ENCODE measurements around the gene CELF5. TPM values are rescaled to one million over a fixed set of nuclear protein-coding genes. Genes with fewer than 3 reads are reported as not detected.

CELF5 gene
- total RNA-seq, 4 donors from 2014 or later, result 0.27 to 0.48 TPM; not detected in 2

GRCh38 chr19:3269916-3270671, 45.6 kb downstream of the CELF5 start:
- DNase-seq, result no peak
- H3K27ac ChIP-seq, result no peak overlapping the region
- TF ChIP-seq POLR2A (IDR thresholded peaks at IDR 0.05) (no peak), POLR2AphosphoS5 (IDR thresholded peaks at IDR 0.05) (no peak)
- TF ChIP-seq, protein P1, sequence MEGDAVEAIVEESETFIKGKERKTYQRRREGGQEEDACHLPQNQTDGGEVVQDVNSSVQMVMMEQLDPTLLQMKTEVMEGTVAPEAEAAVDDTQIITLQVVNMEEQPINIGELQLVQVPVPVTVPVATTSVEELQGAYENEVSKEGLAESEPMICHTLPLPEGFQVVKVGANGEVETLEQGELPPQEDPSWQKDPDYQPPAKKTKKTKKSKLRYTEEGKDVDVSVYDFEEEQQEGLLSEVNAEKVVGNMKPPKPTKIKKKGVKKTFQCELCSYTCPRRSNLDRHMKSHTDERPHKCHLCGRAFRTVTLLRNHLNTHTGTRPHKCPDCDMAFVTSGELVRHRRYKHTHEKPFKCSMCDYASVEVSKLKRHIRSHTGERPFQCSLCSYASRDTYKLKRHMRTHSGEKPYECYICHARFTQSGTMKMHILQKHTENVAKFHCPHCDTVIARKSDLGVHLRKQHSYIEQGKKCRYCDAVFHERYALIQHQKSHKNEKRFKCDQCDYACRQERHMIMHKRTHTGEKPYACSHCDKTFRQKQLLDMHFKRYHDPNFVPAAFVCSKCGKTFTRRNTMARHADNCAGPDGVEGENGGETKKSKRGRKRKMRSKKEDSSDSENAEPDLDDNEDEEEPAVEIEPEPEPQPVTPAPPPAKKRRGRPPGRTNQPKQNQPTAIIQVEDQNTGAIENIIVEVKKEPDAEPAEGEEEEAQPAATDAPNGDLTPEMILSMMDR (IDR thresholded peaks at IDR 0.05), result no peak
- WGBS, 2 donors (ENCODE audit: low coverage in 1 of 2), result 24% methylated on average over 15 of the region's 47 CpGs; no CpG with 5 or more reads in 1 of the 2 donors
- H3K36me3 ChIP-seq, result no peaks in the 10 kb centered on the region
- H3K4me3 ChIP-seq, result no peak overlapping the region
- intact Hi-C loops (cut with DNase I; ENCODE audit: low total_unique reads), result no loop called here
- in situ Hi-C loops (cut with MboI; ENCODE audit: low pct_ligation_motif_present in 1 of 4, low pct_unique_long_range_greater_than_20kb in 1 of 4, low sequenced_read_pairs in 3 of 4), result loop anchor here in 1 of 4 donors (25.0 kb wide), 1 partner anchor 642 kb away; no protein-coding TSS in a partner anchor
- H3K4me1 ChIP-seq, result peaks cover 0 to 2% (median under 1%) of the 10 kb centered on the region in 4 donors
- H3K9me3 ChIP-seq, result peaks cover 0 to 6% of the 10 kb centered on the region in 2 donors
- H3K27me3 ChIP-seq, result peaks cover 76% of the 10 kb centered on the region

DNA sequence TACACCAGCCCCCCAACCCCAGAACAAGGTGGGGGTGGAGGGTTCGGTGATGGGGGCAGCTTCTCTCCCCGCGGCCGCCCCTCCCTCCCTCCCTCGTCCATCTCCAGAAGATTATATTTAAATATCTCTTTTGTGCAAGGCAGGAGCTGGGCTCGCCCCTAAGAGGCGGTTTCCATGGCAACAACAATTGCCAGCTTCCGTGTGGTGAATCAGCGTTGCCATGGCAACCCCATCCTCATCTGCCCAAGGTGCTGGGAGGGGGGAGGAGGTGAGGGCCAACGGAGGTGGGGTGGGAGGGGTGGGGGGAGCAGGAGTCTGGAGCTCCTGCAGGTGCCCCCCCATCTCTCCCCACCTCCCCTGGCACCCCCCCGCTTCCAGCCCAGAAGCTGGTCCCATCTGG, 46.4 kb downstream of the CELF5 start:
- intact Hi-C loops (cut with DNase I; ENCODE audit: low total_unique reads), result no loop called here
- no peak for DNase-seq
- Histone ChIP-seq H3K9me3 (peaks cover 0 to 6% of the 10 kb centered on the region in 2 donors), H3K4me3 (no peak overlapping the region), H3K36me3 (no peaks in the 10 kb centered on the region), H3K27ac (no peak overlapping the region), H3K27me3 (peaks cover 84% of the 10 kb centered on the region), H3K4me1 (peaks cover 0 to 10% (median 7%) of the 10 kb centered on the region in 4 donors)
- in situ Hi-C loops (cut with MboI; ENCODE audit: low pct_ligation_motif_present in 1 of 4, low pct_unique_long_range_greater_than_20kb in 1 of 4, low sequenced_read_pairs in 3 of 4), result loop anchor here in 1 of 4 donors (25.0 kb wide), 1 partner anchor 641 kb away; no protein-coding TSS in a partner anchor
- whole genome bisulfite sequencing, 2 donors (ENCODE audit: low coverage in 1 of 2), result 15% methylated on average over 10 of the region's 11 CpGs; no CpG with 5 or more reads in 1 of the 2 donors
- TF ChIP-seq POLR2AphosphoS5 (IDR thresholded peaks at IDR 0.05) (no peak), POLR2A (IDR thresholded peaks at IDR 0.05) (no peak), EP300 (IDR thresholded peaks at IDR 0.05; ENCODE audit: low read depth) (no peak)
- TF ChIP-seq, protein P1 (IDR thresholded peaks at IDR 0.05), result no peak

DNA sequence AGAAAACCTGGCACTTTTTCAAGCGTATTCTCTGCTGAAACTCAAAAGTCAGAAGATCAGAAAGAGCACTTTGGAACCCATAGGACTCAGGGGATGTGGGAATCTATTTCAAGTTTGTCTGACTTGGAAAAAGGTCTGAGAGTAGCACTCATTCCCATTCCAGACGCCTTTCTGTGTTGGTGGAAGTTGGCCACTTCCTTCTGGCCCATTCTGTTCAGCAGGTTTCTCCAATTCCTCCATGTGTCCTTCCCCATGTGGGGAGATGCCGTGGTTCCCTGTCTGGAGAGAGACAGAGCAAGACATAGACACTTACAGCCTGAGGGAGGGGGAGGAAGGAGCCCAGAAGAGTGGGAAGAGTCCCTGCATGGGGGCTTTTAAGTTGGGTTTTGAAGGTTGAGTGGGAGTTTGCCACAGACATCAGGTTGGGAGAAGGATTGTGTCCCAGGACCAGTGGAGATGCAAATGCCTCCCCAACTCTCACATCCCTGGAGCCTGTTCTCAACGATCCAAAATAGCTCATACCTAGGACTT, 48.0 kb downstream of the CELF5 start:
- 11 to 48% methylated on average over 2 to 4 of the region's 4 CpGs for WGBS, 2 donors (ENCODE audit: low coverage in 1 of 2)
- peaks cover 89% of the 10 kb centered on the region for H3K27me3 ChIP-seq
- intact Hi-C loops (cut with DNase I; ENCODE audit: low total_unique reads) (no loop called here), in situ Hi-C loops (cut with MboI; ENCODE audit: low pct_ligation_motif_present in 1 of 4, low pct_unique_long_range_greater_than_20kb in 1 of 4, low sequenced_read_pairs in 3 of 4) (loop anchor here in 1 of 4 donors (25.0 kb wide), 1 partner anchor 640 kb away; no protein-coding TSS in a partner anchor)
- H3K9me3 ChIP-seq, result peaks cover 0 to 6% of the 10 kb centered on the region in 2 donors
- no peaks in the 10 kb centered on the region for H3K36me3 ChIP-seq
- TF ChIP-seq POLR2AphosphoS5 (IDR thresholded peaks at IDR 0.05), result no peak
- no peak for TF ChIP-seq POLR2A (IDR thresholded peaks at IDR 0.05)
- TF ChIP-seq, protein P1 (IDR thresholded peaks at IDR 0.05), result no peak
- TF ChIP-seq EP300 (IDR thresholded peaks at IDR 0.05; ENCODE audit: low read depth), result no peak
- no peak overlapping the region for H3K27ac ChIP-seq
- DNase-seq, result no peak
- peaks cover 0 to 12% (median 11%) of the 10 kb centered on the region in 4 donors for H3K4me1 ChIP-seq
- H3K4me3 ChIP-seq, result no peak overlapping the region

DNA sequence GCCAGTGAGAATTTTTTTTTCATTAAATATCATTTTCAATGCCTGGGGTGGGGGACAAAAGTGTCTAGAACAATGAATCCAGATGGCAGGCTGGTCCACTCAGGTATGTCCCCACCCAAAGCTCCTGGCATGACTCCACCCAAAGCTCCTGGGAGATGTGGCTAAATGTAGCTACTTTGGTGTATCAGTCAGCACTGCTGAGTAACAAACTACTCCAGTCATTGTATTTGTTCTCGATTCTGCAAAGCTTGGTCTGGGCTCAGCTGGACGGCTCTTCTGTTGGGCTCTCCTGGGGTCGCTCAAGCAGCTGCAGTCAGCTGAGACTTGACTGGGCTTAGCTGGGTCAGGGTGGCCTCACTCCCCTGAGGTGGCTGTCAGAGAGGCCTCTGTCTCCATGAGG, 48.5 kb downstream of the CELF5 start:
- H3K36me3 ChIP-seq, result no peaks in the 10 kb centered on the region
- WGBS, 2 donors (ENCODE audit: low coverage in 1 of 2), result 92% methylated on average over 2 of the region's 3 CpGs; no CpG with 5 or more reads in 1 of the 2 donors
- peaks cover 84% of the 10 kb centered on the region for H3K27me3 ChIP-seq
- peaks cover 0 to 6% of the 10 kb centered on the region in 2 donors for H3K9me3 ChIP-seq
- in situ Hi-C loops (cut with MboI; ENCODE audit: low pct_ligation_motif_present in 1 of 4, low pct_unique_long_range_greater_than_20kb in 1 of 4, low sequenced_read_pairs in 3 of 4) (loop anchor here in 1 of 4 donors (25.0 kb wide), 1 partner anchor 639 kb away; no protein-coding TSS in a partner anchor), intact Hi-C loops (cut with DNase I; ENCODE audit: low total_unique reads) (no loop called here)
- H3K4me1 ChIP-seq, result peaks cover 0 to 12% (median 11%) of the 10 kb centered on the region in 4 donors
- no peak for TF ChIP-seq POLR2A (IDR thresholded peaks at IDR 0.05)
- no peak for TF ChIP-seq POLR2AphosphoS5 (IDR thresholded peaks at IDR 0.05)
- TF ChIP-seq EP300 (IDR thresholded peaks at IDR 0.05; ENCODE audit: low read depth), result no peak
- TF ChIP-seq, protein P1 (IDR thresholded peaks at IDR 0.05), result no peak
- no peak overlapping the region for H3K4me3 ChIP-seq
- DNase-seq, result no peak
- no peak overlapping the region for H3K27ac ChIP-seq

Measured in transverse colon (tissue), 4 donors.